B cell (primary cell): ENCODE data around the gene KLHL3. TPM values are rescaled to one million over a fixed set of nuclear protein-coding genes. Genes with fewer than 3 reads are reported as not detected.

Experiments used
- ATAC-seq: fragments of 200-7000 bp; cut with Tn5 transposase; one replicate; pipeline ENCODE4 v1.10.0; 2021; ENCODE audit warnings: low read depth, mild to moderate bottlenecking, moderate number of reproducible peaks, moderate library complexity
- CTCF ChIA-PET: fragments of 350-600 bp; sonication (Branson Sonifier 250); formaldehyde crosslinking; loops from one replicate; lab custom pipeline; 2021; ENCODE audit warnings: antibody characterized with exemption, inconsistent platforms; lab: Charles Lee
- POLR2A ChIA-PET: fragments of 350-600 bp; sonication (Branson Sonifier 250); formaldehyde crosslinking; loops from one replicate; lab custom pipeline; 2021; ENCODE audit warnings: antibody characterized with exemption; lab: Charles Lee
- DNase-seq: peaks from one replicate; pipeline ENCODE4 v3.0.0; 2013
- H2AFZ ChIP-seq: 2 replicates; pipeline ENCODE4 v1.6.1; 2012; ENCODE audit warnings: mild to moderate bottlenecking, low read depth, low read length; ENCODE audit not compliant: insufficient read depth, poor library complexity, severe bottlenecking
- H3K27ac ChIP-seq, 2 donors: 1 replicate in 1 of 2; 2 replicates in 1 of 2; pipeline ENCODE4 v1.5.1; 2012 to 2013; ENCODE audit warnings: low read length in 2 of 2, mild to moderate bottlenecking in 2 of 2, moderate library complexity in 1 of 2
- H3K27me3 ChIP-seq, 4 experiments: fragments of 200-600 bp in 1 of 4; sonication (generic) in 1 of 4; replicated peaks in 1 of 4; 1 replicate in 2 of 4; 2 replicates in 2 of 4; pipeline versions ENCODE4 v1.6.1 to v1.7.0; 2013 to 2016; ENCODE audit warnings: low read length in 3 of 4, mild to moderate bottlenecking in 2 of 4, mixed read lengths in 1 of 4, moderate library complexity in 1 of 4; ENCODE audit not compliant: insufficient read depth in 4 of 4, control insufficient read depth in 3 of 4; ENCODE audit errors: control extremely low read depth in 1 of 4
- H3K36me3 ChIP-seq, 2 experiments: replicated peaks in 1 of 2; 1 replicate in 1 of 2; 2 replicates in 1 of 2; pipeline versions ENCODE4 v1.6.1 to v1.7.1; 2013; ENCODE audit warnings: low read length in 1 of 2; ENCODE audit not compliant: insufficient read depth in 2 of 2, control insufficient read depth in 1 of 2; ENCODE audit errors: control extremely low read depth in 1 of 2, extremely low read depth in 1 of 2
- H3K4me1 ChIP-seq, 2 donors: fragments of 200-600 bp in 1 of 2; sonication (generic) in 1 of 2; 1 replicate in 1 of 2; 2 replicates in 1 of 2; pipeline versions ENCODE4 v1.5.1 to v1.6.1; 2013 to 2017; ENCODE audit warnings: low read length in 2 of 2; ENCODE audit not compliant: control insufficient read depth in 2 of 2, insufficient read depth in 2 of 2
- H3K4me2 ChIP-seq: replicated peaks from 2 replicates; pipeline ENCODE3; 2012; ENCODE audit warnings: mild to moderate bottlenecking, low read depth, low read length; ENCODE audit not compliant: poor library complexity, severe bottlenecking
- H3K4me3 ChIP-seq, 5 experiments: fragments of 200-600 bp in 1 of 5; sonication (generic) in 1 of 5; 1 replicate in 3 of 5; 2 replicates in 2 of 5; pipeline versions ENCODE4 v1.5.1 to v1.7.0; 2011 to 2016; ENCODE audit warnings: low read length in 4 of 5, mild to moderate bottlenecking in 4 of 5, low read depth in 2 of 5, control low read depth in 1 of 5, moderate library complexity in 1 of 5; ENCODE audit not compliant: insufficient read depth in 1 of 5; ENCODE audit errors: control extremely low read depth in 1 of 5, extremely low read depth in 1 of 5
- H3K79me2 ChIP-seq: fragments of 200-600 bp; sonication (generic); one replicate; pipeline ENCODE4 v1.6.0; 2016; ENCODE audit warnings: low read length; ENCODE audit not compliant: control insufficient read depth, insufficient read depth
- H3K9ac ChIP-seq: fragments of 200-600 bp; sonication (generic); 2 replicates; pipeline ENCODE4 v1.6.1; 2017; ENCODE audit warnings: mild to moderate bottlenecking, low read length, moderate library complexity
- H3K9me3 ChIP-seq, 3 donors: one replicate each; pipeline versions ENCODE4 v1.6.1 to v1.7.1; 2013; ENCODE audit warnings: low read length in 2 of 3; ENCODE audit not compliant: control insufficient read depth in 2 of 3, insufficient read depth in 1 of 3; ENCODE audit errors: control extremely low read depth in 1 of 3
- H4K20me1 ChIP-seq: 2 replicates; pipeline ENCODE4 v1.6.0; 2012; ENCODE audit warnings: mild to moderate bottlenecking, low read length; ENCODE audit not compliant: insufficient read depth, control insufficient read depth, poor library complexity, severe bottlenecking
- H3K27ac Mint-ChIP-seq: one replicate; pipeline ENCODE4 v1.8.0; 2021; ENCODE audit warnings: mixed read lengths
- H3K27me3 Mint-ChIP-seq: one replicate; pipeline ENCODE4 v1.8.0; 2021; ENCODE audit warnings: mixed read lengths
- H3K4me1 Mint-ChIP-seq: one replicate; pipeline ENCODE4 v1.8.0; 2021; ENCODE audit warnings: mixed read lengths
- H3K4me3 Mint-ChIP-seq: one replicate; pipeline ENCODE4 v1.8.0; 2021; ENCODE audit warnings: mixed read lengths
- H3K9me3 Mint-ChIP-seq: one replicate; pipeline ENCODE4 v1.8.0; 2022; ENCODE audit warnings: mixed read lengths; ENCODE audit not compliant: insufficient read depth
- EZH2 ChIP-seq: IDR thresholded peaks from 2 replicates; pipeline ENCODE4 v1.6.1; 2012; ENCODE audit warnings: borderline replicate concordance, low read depth, mild to moderate bottlenecking, moderate library complexity, low read length; ENCODE audit not compliant: insufficient read depth, poor library complexity, severe bottlenecking
- WGBS: methylation state at CpG from one replicate; pipeline ENCODE4 v1.1.5; 2013; ENCODE audit warnings: missing lambda C conversion rate; ENCODE audit not compliant: insufficient coverage; 5-methylcytosine and 5-hydroxymethylcytosine counted together
- intact Hi-C: fragments of 100-400 bp; cut with micrococcal nuclease; formaldehyde crosslinking; loops from one replicate; pipeline ENCODE4 v1.10.0; 2022
- polyA plus RNA-seq: library from polyadenylated mRNA; depleted of rRNA; stranded (reverse); fragments of >200 nt; gene quantifications from 2 replicates; pipeline ENCODE4 v1.2.3, GENCODE V29; 2012
- total RNA-seq, 2 donors: library from RNA; stranded (reverse); fragments of 120-200 nt in 1 of 2; gene quantifications; 1 replicate in 1 of 2; 2 replicates in 1 of 2; pipeline versions ENCODE4 v1.2.3 to v1.2.4, GENCODE V29; 2013 to 2022
- TF ChIP-seq, protein P1 (sequence below): fragments of 200-600 bp; IDR thresholded peaks from one replicate; pipeline ENCODE4 v1.8.0; 2022; ENCODE audit warnings: antibody characterized with exemption, mild to moderate bottlenecking

KLHL3 gene
- total and polyA plus RNA-seq, 2 donors (not counting 1 experiment from before 2014, with no cell fraction given) = 3.3 to 4.5 TPM

DNA sequence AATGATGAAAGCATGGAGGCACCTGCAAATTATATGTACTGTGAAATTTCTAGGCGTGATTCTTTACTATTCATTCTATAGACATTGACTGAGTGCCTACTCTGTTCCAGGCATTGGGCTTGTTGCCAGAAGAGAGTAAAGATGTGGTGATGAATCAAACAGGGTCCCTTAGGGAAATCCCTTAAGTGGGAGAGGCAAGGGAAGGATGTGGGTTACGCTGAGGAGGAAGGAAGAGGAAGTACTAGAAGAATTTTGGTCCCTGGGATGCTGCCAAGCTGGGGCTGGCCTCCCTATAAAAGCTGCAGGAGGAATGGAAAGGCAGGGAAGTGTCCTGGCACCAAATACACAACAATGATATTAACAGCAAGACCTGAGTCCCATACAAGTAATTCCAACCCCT lies 160.0 kb downstream of the KLHL3 start:
- Histone ChIP-seq H3K27ac (no peak overlapping the region), H3K4me3 (no peak overlapping the region), H3K79me2 (no peaks in the 10 kb centered on the region), H4K20me1 (no peaks in the 10 kb centered on the region), H2AFZ (no peak overlapping the region), H3K9me3 (no peaks in the 10 kb centered on the region), H3K9ac (no peak overlapping the region), H3K36me3 (no peaks in the 10 kb centered on the region), H3K4me1 (no peaks in the 10 kb centered on the region), H3K4me2 (no peak overlapping the region), H3K27me3 (peaks cover 0 to 9% (median 0%) of the 10 kb centered on the region in 4 experiments)
- H3K4me3 Mint-ChIP-seq = no peak overlapping the region
- ChIA-PET CTCF (no interaction called here), POLR2A (no interaction called here)
- intact Hi-C loops = no loop called here
- DNase-seq (no peak), ATAC-seq (no peak)
- no CpG with 5 or more reads among the region's 2 CpGs for WGBS
- H3K4me1 Mint-ChIP-seq = no peaks in the 10 kb centered on the region
- TF ChIP-seq, protein P1, sequence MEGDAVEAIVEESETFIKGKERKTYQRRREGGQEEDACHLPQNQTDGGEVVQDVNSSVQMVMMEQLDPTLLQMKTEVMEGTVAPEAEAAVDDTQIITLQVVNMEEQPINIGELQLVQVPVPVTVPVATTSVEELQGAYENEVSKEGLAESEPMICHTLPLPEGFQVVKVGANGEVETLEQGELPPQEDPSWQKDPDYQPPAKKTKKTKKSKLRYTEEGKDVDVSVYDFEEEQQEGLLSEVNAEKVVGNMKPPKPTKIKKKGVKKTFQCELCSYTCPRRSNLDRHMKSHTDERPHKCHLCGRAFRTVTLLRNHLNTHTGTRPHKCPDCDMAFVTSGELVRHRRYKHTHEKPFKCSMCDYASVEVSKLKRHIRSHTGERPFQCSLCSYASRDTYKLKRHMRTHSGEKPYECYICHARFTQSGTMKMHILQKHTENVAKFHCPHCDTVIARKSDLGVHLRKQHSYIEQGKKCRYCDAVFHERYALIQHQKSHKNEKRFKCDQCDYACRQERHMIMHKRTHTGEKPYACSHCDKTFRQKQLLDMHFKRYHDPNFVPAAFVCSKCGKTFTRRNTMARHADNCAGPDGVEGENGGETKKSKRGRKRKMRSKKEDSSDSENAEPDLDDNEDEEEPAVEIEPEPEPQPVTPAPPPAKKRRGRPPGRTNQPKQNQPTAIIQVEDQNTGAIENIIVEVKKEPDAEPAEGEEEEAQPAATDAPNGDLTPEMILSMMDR = no peak
- no peak for TF ChIP-seq EZH2
- H3K27ac Mint-ChIP-seq = no peak overlapping the region
- peaks cover 39% of the 10 kb centered on the region for H3K27me3 Mint-ChIP-seq
- H3K9me3 Mint-ChIP-seq = no peaks in the 10 kb centered on the region

DNA sequence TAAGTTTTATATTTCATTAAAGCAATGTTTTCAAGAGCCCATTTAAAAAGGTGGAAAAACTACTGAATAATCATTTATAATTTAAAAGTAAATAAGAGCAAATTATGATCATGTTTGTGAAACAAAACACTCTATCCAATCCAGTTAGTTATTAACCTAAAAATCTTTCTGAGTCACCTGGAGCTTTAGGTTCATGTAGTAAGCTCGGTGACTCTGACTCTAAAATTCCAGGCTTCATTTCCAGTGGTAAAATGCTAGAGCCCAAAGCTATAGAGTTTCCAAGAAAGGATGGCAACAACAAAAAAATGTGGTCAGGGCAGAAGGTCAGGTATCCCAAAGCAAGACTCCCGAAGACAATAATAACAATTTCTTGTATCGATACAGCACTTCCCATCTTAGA lies 160.7 kb downstream of the KLHL3 start:
- Histone ChIP-seq H3K36me3 (no peaks in the 10 kb centered on the region), H3K27ac (no peak overlapping the region), H3K4me3 (no peak overlapping the region), H3K79me2 (no peaks in the 10 kb centered on the region), H3K9me3 (no peaks in the 10 kb centered on the region), H3K27me3 (peaks cover 0 to 9% (median 0%) of the 10 kb centered on the region in 4 experiments), H3K4me2 (no peak overlapping the region), H3K4me1 (no peaks in the 10 kb centered on the region), H3K9ac (no peak overlapping the region), H4K20me1 (no peaks in the 10 kb centered on the region), H2AFZ (no peak overlapping the region)
- ATAC-seq (no peak), DNase-seq (no peak)
- no peak overlapping the region for H3K27ac Mint-ChIP-seq
- no peaks in the 10 kb centered on the region for H3K4me1 Mint-ChIP-seq
- TF ChIP-seq, protein P1 = no peak
- TF ChIP-seq EZH2 = no peak
- H3K27me3 Mint-ChIP-seq = peaks cover 44% of the 10 kb centered on the region
- H3K9me3 Mint-ChIP-seq = no peaks in the 10 kb centered on the region
- CTCF ChIA-PET = no interaction called here
- intact Hi-C loops = no loop called here
- 100% methylated on average over 1 of the region's 3 CpGs for WGBS
- POLR2A ChIA-PET = no interaction called here
- H3K4me3 Mint-ChIP-seq = no peak overlapping the region
